Measurements from ENCODE around the gene ADAMTSL1. TPM values are rescaled to one million over a fixed set of nuclear protein-coding genes. Genes with fewer than 3 reads are reported as not detected.

Gene ADAMTSL1
- total and polyA plus RNA-seq, 9 of the 15 experiments (the other 6 are each of a cell fraction or from before 2014, with no cell fraction given), result 0.01 TPM; not detected in 8

- Histone ChIP-seq H3K27me3 (ENCODE audit: control insufficient read depth in 2 of 2, insufficient read depth in 2 of 2, low read length in 2 of 2) (no peaks in the 10 kb centered on the region), H3K9ac (ENCODE audit: insufficient read depth in 1 of 2, low read depth in 2 of 2, low read length in 2 of 2) (no peak overlapping the region), H3K4me2 (ENCODE audit: insufficient read depth, low read length) (no peak overlapping the region), H4K20me1 (replicated peaks; ENCODE audit: control insufficient read depth, insufficient read depth, low read length) (no peaks in the 10 kb centered on the region), H3K27ac (ENCODE audit: extremely low read depth, low read depth, low read length) (no peak overlapping the region), H3K9me1 (ENCODE audit: control insufficient read depth, insufficient read depth, low read length) (no peaks in the 10 kb centered on the region), H3K36me3 (ENCODE audit: control insufficient read depth, insufficient read depth, low read length) (no peaks in the 10 kb centered on the region), H3K9me3 (replicated peaks; ENCODE audit: control insufficient read depth, insufficient read depth, low read depth, low read length) (no peaks in the 10 kb centered on the region), H3K4me3 (no peak overlapping the region), H2AFZ (ENCODE audit: low read depth, low read length) (no peak overlapping the region), H3K4me1 (replicated peaks in 1 of 2; ENCODE audit: control insufficient read depth in 2 of 2, insufficient read depth in 2 of 2, low read length in 2 of 2) (no peaks in the 10 kb centered on the region), H3K79me2 (ENCODE audit: control insufficient read depth, insufficient read depth, low read length) (no peaks in the 10 kb centered on the region)
- ATAC-seq (no peak), DNase-seq (ENCODE audit: extremely low read depth in 1 of 4, low spot score in 3 of 4) (no peak), FAIRE-seq (no peak)
- ChIA-PET CTCF (ENCODE audit: low intra/inter-chr PET ratio) (no interaction called here), POLR2A (no interaction called here)
- no TSS peak for BruUV-seq (replicated peaks)
- intact Hi-C loops (cut with micrococcal nuclease) (no loop called here), in situ Hi-C loops (cut with MboI) (loop anchor here (25.0 kb wide), 1 partner anchor 666 kb away; no protein-coding TSS in a partner anchor)
- TF ChIP-seq CHD2 (IDR thresholded peaks at IDR 0.05; ENCODE audit: low read depth, low read length), result no peak
- TF ChIP-seq ELK1 (CRISPR knock-in tag; IDR thresholded peaks at IDR 0.05), result no peak
- TF ChIP-seq RAD21 (CRISPR knock-in tag; conservative IDR thresholded peaks at IDR 0.05 in 1 of 2, IDR thresholded peaks at IDR 0.05 in 1 of 2), result no peak
- no peak for TF ChIP-seq POLR2AphosphoS2 (IDR thresholded peaks at IDR 0.05; ENCODE audit: low read length)
- no peak for TF ChIP-seq RB1 (IDR thresholded peaks at IDR 0.05; ENCODE audit: low read depth)
- no peak for TF ChIP-seq ADNP (tag; IDR thresholded peaks at IDR 0.05)
- TF ChIP-seq FOXM1 (IDR thresholded peaks at IDR 0.05; ENCODE audit: low read depth), result no peak
- TF ChIP-seq FOXM1 (CRISPR knock-in tag; IDR thresholded peaks at IDR 0.05; ENCODE audit: low read depth), result no peak
- no peak for TF ChIP-seq GTF2E2 (tag; IDR thresholded peaks at IDR 0.05)
- no peak for TF ChIP-seq CCAR2 (IDR thresholded peaks at IDR 0.05; ENCODE audit: low read depth, low read length)
- TF ChIP-seq ZNF740 (CRISPR knock-in tag; IDR thresholded peaks at IDR 0.05), result no peak
- TF ChIP-seq ZNF740 (tag; IDR thresholded peaks at IDR 0.05), result no peak
- no peak for TF ChIP-seq RNF219 (CRISPR knock-in tag; IDR thresholded peaks at IDR 0.05)
- TF ChIP-seq NFXL1 (CRISPR knock-in tag; IDR thresholded peaks at IDR 0.05), result no peak
- WGBS (ENCODE audit: insufficient coverage, low coverage, missing lambda C conversion rate), result 0% methylated on average over 3 of the region's 3 CpGs
Measured at GRCh38 chr9:18796696-18797270, 322.8 kb downstream of the ADAMTSL1 start.

Measured in K562 (cell line).